ENCODE measurements around the gene KCTD17. TPM values are rescaled to one million over a fixed set of nuclear protein-coding genes. Genes with fewer than 3 reads are reported as not detected.

KCTD17 gene
- total RNA-seq, 1 donor from 2014 or later, result 17.5 TPM

- no peaks in the 10 kb centered on the region for H3K9me3 ChIP-seq (ENCODE audit: low read depth)
- H3K4me3 Mint-ChIP-seq, result peak overlapping the region; percentile 90
- H3K4me1 ChIP-seq, result peaks cover 5% of the 10 kb centered on the region
- no peak overlapping the region for H3K4me3 ChIP-seq
- H3K4me1 Mint-ChIP-seq, result peaks cover 15% of the 10 kb centered on the region
- no peak for DNase-seq (ENCODE audit: low spot score)
- no peak overlapping the region for H3K4me2 ChIP-seq
- no peaks in the 10 kb centered on the region for H3K9me3 Mint-ChIP-seq
- H3K27ac Mint-ChIP-seq, result no peak overlapping the region
- no peaks in the 10 kb centered on the region for H3K27me3 Mint-ChIP-seq (ENCODE audit: insufficient read depth, low read depth)
- no peak overlapping the region for H3K9ac ChIP-seq
- H3K36me3 Mint-ChIP-seq, result peaks cover 5% of the 10 kb centered on the region
- H3K27ac ChIP-seq, result no peak overlapping the region
- H3K79me2 ChIP-seq (ENCODE audit: low read depth), result no peaks in the 10 kb centered on the region
- H3F3A ChIP-seq (ENCODE audit: low read depth), result peaks cover 8% of the 10 kb centered on the region
- H3K27me3 ChIP-seq, result peaks cover 12% of the 10 kb centered on the region
- TF ChIP-seq CTCF (IDR thresholded peaks at IDR 0.05) (no peak), EZH2 (IDR thresholded peaks at IDR 0.05) (no peak), EZH2phosphoT487 (IDR thresholded peaks at IDR 0.05) (no peak)
- peaks cover 5% of the 10 kb centered on the region for H4K20me1 ChIP-seq (ENCODE audit: low read depth)
- H3K36me3 ChIP-seq, result no peaks in the 10 kb centered on the region
- H2AFZ ChIP-seq (replicated peaks), result no peak overlapping the region
These were observed 1.9 kb downstream of the KCTD17 start for GRCh38 chr22:37053310-37054055.

GRCh38 chr22:37054056-37054395, 2.5 kb downstream of the KCTD17 start:
- peaks cover 5% of the 10 kb centered on the region for H4K20me1 ChIP-seq (ENCODE audit: low read depth)
- no peaks in the 10 kb centered on the region for H3K9me3 ChIP-seq (ENCODE audit: low read depth)
- H3K4me1 Mint-ChIP-seq, result peaks cover 15% of the 10 kb centered on the region
- no peak overlapping the region for H2AFZ ChIP-seq (replicated peaks)
- no peak overlapping the region for H3K4me2 ChIP-seq
- no peaks in the 10 kb centered on the region for H3K27me3 Mint-ChIP-seq (ENCODE audit: insufficient read depth, low read depth)
- H3K4me1 ChIP-seq, result peaks cover 5% of the 10 kb centered on the region
- H3K36me3 Mint-ChIP-seq, result peaks cover 5% of the 10 kb centered on the region
- H3K27ac ChIP-seq, result no peak overlapping the region
- H3K9ac ChIP-seq, result no peak overlapping the region
- H3K4me3 ChIP-seq, result no peak overlapping the region
- H3K27me3 ChIP-seq, result peaks cover 12% of the 10 kb centered on the region
- H3K79me2 ChIP-seq (ENCODE audit: low read depth), result no peaks in the 10 kb centered on the region
- no peak for TF ChIP-seq CTCF (IDR thresholded peaks at IDR 0.05)
- TF ChIP-seq EZH2phosphoT487 (IDR thresholded peaks at IDR 0.05), result no peak
- no peak for TF ChIP-seq EZH2 (IDR thresholded peaks at IDR 0.05)
- H3K9me3 Mint-ChIP-seq, result no peaks in the 10 kb centered on the region
- no peak for DNase-seq (ENCODE audit: low spot score)
- H3K36me3 ChIP-seq, result no peaks in the 10 kb centered on the region
- peaks cover 8% of the 10 kb centered on the region for H3F3A ChIP-seq (ENCODE audit: low read depth)
- peak overlapping the region; percentile 72 for H3K4me3 Mint-ChIP-seq
- H3K27ac Mint-ChIP-seq, result no peak overlapping the region

GRCh38 chr22:37054600-37055365, 3.2 kb downstream of the KCTD17 start:
- no peaks in the 10 kb centered on the region for H3K9me3 ChIP-seq (ENCODE audit: low read depth)
- Mint-ChIP-seq H3K9me3 (no peaks in the 10 kb centered on the region), H3K4me1 (peaks cover 15% of the 10 kb centered on the region), H3K36me3 (peaks cover 5% of the 10 kb centered on the region), H3K4me3 (no peak overlapping the region), H3K27ac (peak overlapping the region; percentile 17), H3K27me3 (ENCODE audit: insufficient read depth, low read depth) (no peaks in the 10 kb centered on the region)
- H3K4me3 ChIP-seq, result no peak overlapping the region
- H4K20me1 ChIP-seq (ENCODE audit: low read depth), result peaks cover 5% of the 10 kb centered on the region
- no peaks in the 10 kb centered on the region for H3K79me2 ChIP-seq (ENCODE audit: low read depth)
- H3K9ac ChIP-seq, result no peak overlapping the region
- H3F3A ChIP-seq (ENCODE audit: low read depth), result peaks cover 8% of the 10 kb centered on the region
- H3K36me3 ChIP-seq, result no peaks in the 10 kb centered on the region
- H3K4me2 ChIP-seq, result no peak overlapping the region
- H2AFZ ChIP-seq (replicated peaks), result no peak overlapping the region
- DNase-seq (ENCODE audit: low spot score), result no peak
- peaks cover 12% of the 10 kb centered on the region for H3K27me3 ChIP-seq
- no peak overlapping the region for H3K27ac ChIP-seq
- H3K4me1 ChIP-seq, result peaks cover 5% of the 10 kb centered on the region
- TF ChIP-seq EZH2 (IDR thresholded peaks at IDR 0.05) (no peak), EZH2phosphoT487 (IDR thresholded peaks at IDR 0.05) (no peak), CTCF (IDR thresholded peaks at IDR 0.05) (no peak)
